ENCODE data around the gene WIPF1.

GRCh38 chr2:174551697-174552096 is 45.9 kb downstream of the WIPF1 start:
- TF ChIP-seq POLR2AphosphoS5 (IDR thresholded peaks at IDR 0.05; ENCODE audit: borderline replicate concordance, low read depth, low read length) (no peak), EZH2 (IDR thresholded peaks at IDR 0.05) (no peak)

All from SK-N-MC (cell line).